CD4-positive, alpha-beta T cell (primary cell): ENCODE data around the gene PKD2. TPM values are rescaled to one million over a fixed set of nuclear protein-coding genes. Genes with fewer than 3 reads are reported as not detected.

Experiments used
- ATAC-seq: fragments of 200-7000 bp; cut with Tn5 transposase; one replicate; pipeline ENCODE4 v1.10.0; 2022; ENCODE audit warnings: mild to moderate bottlenecking; ENCODE audit not compliant: poor library complexity
- CTCF ChIA-PET: fragments of 350-600 bp; sonication (Branson Sonifier 250); formaldehyde crosslinking; loops from one replicate; lab custom pipeline; 2021; ENCODE audit warnings: antibody characterized with exemption, inconsistent platforms; lab: Charles Lee
- POLR2A ChIA-PET: fragments of 350-600 bp; sonication (Branson Sonifier 250); formaldehyde crosslinking; loops from one replicate; lab custom pipeline; 2021; ENCODE audit warnings: antibody characterized with exemption, inconsistent platforms; lab: Charles Lee
- DNase-seq, 14 experiments: peaks; one replicate each; pipeline ENCODE4 v3.0.0-alpha.2; 2013 to 2020; ENCODE audit warnings: mixed read lengths in 2 of 14
- H3K27ac ChIP-seq, 2 donors: one replicate each; pipeline versions ENCODE4 v1.5.1 to v1.7.0; 2013; ENCODE audit warnings: low read length in 2 of 2, low read depth in 1 of 2, mild to moderate bottlenecking in 1 of 2
- H3K27me3 ChIP-seq, 2 experiments: 1 replicate in 1 of 2; 2 replicates in 1 of 2; pipeline versions ENCODE4 v1.6.1 to v1.7.0; 2013; ENCODE audit warnings: low read length in 2 of 2, control low read depth in 1 of 2, mild to moderate bottlenecking in 1 of 2, moderate library complexity in 1 of 2; ENCODE audit not compliant: insufficient read depth in 2 of 2, control insufficient read depth in 1 of 2
- H3K36me3 ChIP-seq: one replicate; pipeline ENCODE4 v1.6.1; 2013; ENCODE audit warnings: low read length, control low read depth; ENCODE audit not compliant: insufficient read depth
- H3K4me1 ChIP-seq: one replicate; pipeline ENCODE4 v1.6.1; 2013; ENCODE audit warnings: low read length, control low read depth; ENCODE audit not compliant: insufficient read depth
- H3K4me3 ChIP-seq: one replicate; pipeline ENCODE4 v1.5.1; 2013; ENCODE audit warnings: mild to moderate bottlenecking, low read length, moderate library complexity
- H3K9me3 ChIP-seq, 2 experiments: 1 replicate in 1 of 2; 2 replicates in 1 of 2; pipeline versions ENCODE4 v1.6.1 to v1.7.0; 2013; ENCODE audit warnings: low read length in 2 of 2, mild to moderate bottlenecking in 2 of 2, control low read depth in 1 of 2, moderate library complexity in 1 of 2; ENCODE audit not compliant: control insufficient read depth in 1 of 2, insufficient read depth in 1 of 2
- H3K27ac Mint-ChIP-seq: one replicate; pipeline ENCODE4 v1.8.0; 2020; ENCODE audit warnings: mixed read lengths
- H3K27me3 Mint-ChIP-seq: one replicate; pipeline ENCODE4 v1.8.0; 2021; ENCODE audit warnings: mixed read lengths
- H3K36me3 Mint-ChIP-seq: one replicate; pipeline ENCODE4 v1.8.0; 2021; ENCODE audit warnings: low read depth, mixed read lengths
- H3K4me1 Mint-ChIP-seq: one replicate; pipeline ENCODE4 v1.8.0; 2021; ENCODE audit warnings: low read depth, mixed read lengths
- H3K4me3 Mint-ChIP-seq: one replicate; pipeline ENCODE4 v1.8.0; 2020; ENCODE audit warnings: mild to moderate bottlenecking, mixed read lengths
- H3K9me3 Mint-ChIP-seq: one replicate; pipeline ENCODE4 v1.8.0; 2020; ENCODE audit warnings: mixed read lengths
- CTCF ChIP-seq: fragments of 200-600 bp; IDR thresholded peaks from one replicate; pipeline ENCODE4 v1.8.0; 2022; ENCODE audit warnings: antibody characterized with exemption, mild to moderate bottlenecking
- intact Hi-C, 2 experiments: fragments of 100-400 bp; cut with DNase I in 1 of 2; cut with micrococcal nuclease in 1 of 2; formaldehyde crosslinking; loops; one replicate each; pipeline versions ENCODE4 v1.15.1 to v1.9.0; 2023 to 2025; cut with DNase I, micrococcal nuclease
- total RNA-seq, 174 experiments: library from RNA in 2 of 174; stranded (reverse) in 2 of 174; gene quantifications; one replicate each; pipeline ENCODE4 v1.2.3 and lab custom pipeline; 2021 to 2026

The PKD2 gene
- total RNA-seq, 2 experiments from 2014 or later: 4.1 to 4.3 TPM

- no peak for ATAC-seq
- no peak overlapping the region for H3K27ac Mint-ChIP-seq
- CTCF ChIA-PET: no interaction called here
- POLR2A ChIA-PET: no interaction called here
- intact Hi-C loops: no loop called here
- peaks cover under 1 to 43% of the 10 kb centered on the region in 2 experiments for H3K27me3 ChIP-seq
- H3K9me3 Mint-ChIP-seq: no peaks in the 10 kb centered on the region
- no peaks in the 10 kb centered on the region for H3K9me3 ChIP-seq
- H3K4me3 Mint-ChIP-seq: no peak overlapping the region
- no peak for TF ChIP-seq CTCF
- H3K4me1 ChIP-seq: peaks cover 5% of the 10 kb centered on the region
- no peak overlapping the region for H3K27ac ChIP-seq
- H3K4me1 Mint-ChIP-seq: peaks cover 13% of the 10 kb centered on the region
- H3K27me3 Mint-ChIP-seq: peaks cover 45% of the 10 kb centered on the region
- no peak overlapping the region for H3K4me3 ChIP-seq
- H3K36me3 ChIP-seq: no peaks in the 10 kb centered on the region
- no peak for DNase-seq
- H3K36me3 Mint-ChIP-seq: no peaks in the 10 kb centered on the region
These were observed 28.8 kb upstream of the PKD2 start for GRCh38 chr4:87978681-87979080.

- intact Hi-C loops: no loop called here
- Histone ChIP-seq H3K27me3 (peaks cover 0 to 38% of the 10 kb centered on the region in 2 experiments), H3K27ac (no peak overlapping the region), H3K4me3 (no peak overlapping the region), H3K9me3 (no peaks in the 10 kb centered on the region), H3K36me3 (no peaks in the 10 kb centered on the region), H3K4me1 (peaks cover 5% of the 10 kb centered on the region)
- Mint-ChIP-seq H3K4me1 (peaks cover 9% of the 10 kb centered on the region), H3K27ac (no peak overlapping the region), H3K9me3 (no peaks in the 10 kb centered on the region), H3K27me3 (peaks cover 37% of the 10 kb centered on the region), H3K4me3 (no peak overlapping the region), H3K36me3 (no peaks in the 10 kb centered on the region)
- CTCF ChIA-PET: no interaction called here
- no peak for TF ChIP-seq CTCF
- no peak for ATAC-seq
- no peak for DNase-seq
- POLR2A ChIA-PET: no interaction called here
These were observed 27.6 kb upstream of the PKD2 start for GRCh38 chr4:87979810-87980209.

GRCh38 chr4:87981486-87981885, 25.9 kb upstream of the PKD2 start:
- CTCF ChIA-PET: no interaction called here
- POLR2A ChIA-PET: no interaction called here
- Mint-ChIP-seq H3K4me1 (no peaks in the 10 kb centered on the region), H3K36me3 (no peaks in the 10 kb centered on the region), H3K27me3 (peaks cover 31% of the 10 kb centered on the region), H3K27ac (no peak overlapping the region), H3K9me3 (no peaks in the 10 kb centered on the region), H3K4me3 (no peak overlapping the region)
- TF ChIP-seq CTCF: no peak
- DNase-seq: no peak
- H3K36me3 ChIP-seq: no peaks in the 10 kb centered on the region
- H3K27me3 ChIP-seq: peaks cover 0 to 27% of the 10 kb centered on the region in 2 experiments
- no peaks in the 10 kb centered on the region for H3K4me1 ChIP-seq
- no peak for ATAC-seq
- no peaks in the 10 kb centered on the region for H3K9me3 ChIP-seq
- H3K4me3 ChIP-seq: no peak overlapping the region
- intact Hi-C loops: no loop called here
- no peak overlapping the region for H3K27ac ChIP-seq
